Calu3 (cell line): ENCODE results near the gene KANSL1. TPM values are rescaled to one million over a fixed set of nuclear protein-coding genes. Genes with fewer than 3 reads are reported as not detected.

ENCODE experiments used
- BruUV-seq: library from RNA; stranded (reverse); fragments of 400-500 nt; replicated peaks from 2 replicates; lab custom pipeline; 2021; lab: Mats Ljungman, UMichigan
- CTCF ChIA-PET: fragments of 300-600 bp; sonication (Branson Sonifier 250); formaldehyde crosslinking; loops from one replicate; lab custom pipeline; 2022; ENCODE audit warnings: antibody characterized with exemption; lab: Charles Lee
- DNase-seq: peaks from one replicate; pipeline ENCODE4 v3.0.0; 2022
- H3K27ac Mint-ChIP-seq: one replicate; pipeline ENCODE4 v1.8.0; 2022; ENCODE audit warnings: mixed read lengths; ENCODE audit not compliant: unreplicated experiment
- H3K27me3 Mint-ChIP-seq: one replicate; pipeline ENCODE4 v1.8.0; 2022; ENCODE audit warnings: mixed read lengths; ENCODE audit not compliant: unreplicated experiment
- H3K36me3 Mint-ChIP-seq: one replicate; pipeline ENCODE4 v1.8.0; 2022; ENCODE audit warnings: mild to moderate bottlenecking, moderate library complexity, mixed read lengths; ENCODE audit not compliant: insufficient read depth, unreplicated experiment
- H3K4me1 Mint-ChIP-seq: one replicate; pipeline ENCODE4 v1.8.0; 2022; ENCODE audit warnings: mild to moderate bottlenecking, low read depth, mixed read lengths; ENCODE audit not compliant: unreplicated experiment
- H3K4me3 Mint-ChIP-seq: one replicate; pipeline ENCODE4 v1.8.0; 2022; ENCODE audit warnings: mild to moderate bottlenecking, low read depth, moderate library complexity, mixed read lengths; ENCODE audit not compliant: unreplicated experiment
- H3K9me3 Mint-ChIP-seq: one replicate; pipeline ENCODE4 v1.8.0; 2022; ENCODE audit warnings: low read depth, mixed read lengths; ENCODE audit not compliant: unreplicated experiment
- intact Hi-C: fragments of 100-400 bp; cut with micrococcal nuclease; formaldehyde crosslinking; loops from one replicate; pipeline ENCODE4 v1.10.0; 2022; ENCODE audit not compliant: unreplicated experiment
- total RNA-seq: library from RNA; stranded (reverse); gene quantifications from 2 replicates; pipeline ENCODE4 v1.2.3, GENCODE V29; 2022
- TF ChIP-seq, protein P1 (sequence below): fragments of 200-600 bp; IDR thresholded peaks from one replicate; pipeline ENCODE4 v1.8.0; 2022; ENCODE audit warnings: antibody characterized with exemption; ENCODE audit not compliant: unreplicated experiment

Gene KANSL1
- total RNA-seq, 1 experiment from 2014 or later = 190 TPM

GRCh38 chr17:46160169-46160568 lies 33.1 kb downstream of the KANSL1 start:
- Mint-ChIP-seq H3K27ac (peak overlapping the region; percentile 25), H3K4me1 (peaks cover 62% of the 10 kb centered on the region)
- CTCF ChIA-PET = interaction anchor here (0.6 to 3.9 kb wide), 9 partner anchors 9 to 1347 kb away, joined by 3 to 22 read pairs (median 4); partner anchors contain the start of gene KANSL1

DNA sequence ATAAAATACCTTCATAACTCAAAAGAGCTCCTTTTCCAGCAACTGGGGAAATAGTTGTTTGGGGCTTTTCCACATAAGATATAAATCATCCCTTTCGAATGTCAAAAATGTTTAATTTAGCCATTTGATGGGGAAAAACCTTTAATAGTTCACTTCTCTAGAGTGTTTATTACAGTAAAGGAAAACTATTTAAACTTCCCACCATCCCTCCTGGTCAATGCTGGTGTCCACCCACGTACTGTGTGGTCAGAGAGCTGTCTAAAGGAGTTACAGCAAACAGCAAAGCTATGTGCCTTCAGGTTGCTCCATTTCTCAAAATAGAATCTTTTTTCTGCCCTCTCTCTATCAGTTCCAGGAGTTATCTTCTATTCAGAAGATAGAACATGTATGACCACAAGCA lies 33.5 kb downstream of the KANSL1 start:
- Mint-ChIP-seq H3K4me1 (peaks cover 62% of the 10 kb centered on the region), H3K4me3 (no peak overlapping the region)

More at GRCh38 chr17:46160169-46160568, 33.1 kb downstream of the KANSL1 start:
- TF ChIP-seq, protein P1, sequence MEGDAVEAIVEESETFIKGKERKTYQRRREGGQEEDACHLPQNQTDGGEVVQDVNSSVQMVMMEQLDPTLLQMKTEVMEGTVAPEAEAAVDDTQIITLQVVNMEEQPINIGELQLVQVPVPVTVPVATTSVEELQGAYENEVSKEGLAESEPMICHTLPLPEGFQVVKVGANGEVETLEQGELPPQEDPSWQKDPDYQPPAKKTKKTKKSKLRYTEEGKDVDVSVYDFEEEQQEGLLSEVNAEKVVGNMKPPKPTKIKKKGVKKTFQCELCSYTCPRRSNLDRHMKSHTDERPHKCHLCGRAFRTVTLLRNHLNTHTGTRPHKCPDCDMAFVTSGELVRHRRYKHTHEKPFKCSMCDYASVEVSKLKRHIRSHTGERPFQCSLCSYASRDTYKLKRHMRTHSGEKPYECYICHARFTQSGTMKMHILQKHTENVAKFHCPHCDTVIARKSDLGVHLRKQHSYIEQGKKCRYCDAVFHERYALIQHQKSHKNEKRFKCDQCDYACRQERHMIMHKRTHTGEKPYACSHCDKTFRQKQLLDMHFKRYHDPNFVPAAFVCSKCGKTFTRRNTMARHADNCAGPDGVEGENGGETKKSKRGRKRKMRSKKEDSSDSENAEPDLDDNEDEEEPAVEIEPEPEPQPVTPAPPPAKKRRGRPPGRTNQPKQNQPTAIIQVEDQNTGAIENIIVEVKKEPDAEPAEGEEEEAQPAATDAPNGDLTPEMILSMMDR = no peak
- peaks cover 5% of the 10 kb centered on the region for H3K36me3 Mint-ChIP-seq
- DNase-seq = no peak
- no peak overlapping the region for H3K4me3 Mint-ChIP-seq
- no TSS peak for BruUV-seq
- intact Hi-C loops = loop anchor here (1.0 to 5.0 kb wide), 2 partner anchors 10 to 58 kb away; no protein-coding TSS in a partner anchor
- peaks cover 2% of the 10 kb centered on the region for H3K9me3 Mint-ChIP-seq
- H3K27me3 Mint-ChIP-seq = no peaks in the 10 kb centered on the region

GRCh38 chr17:46158323-46159296 lies 34.6 kb downstream of the KANSL1 start:
- Mint-ChIP-seq H3K27ac (no peak overlapping the region), H3K4me3 (no peak overlapping the region), H3K4me1 (peaks cover 62% of the 10 kb centered on the region), H3K27me3 (no peaks in the 10 kb centered on the region), H3K9me3 (peaks cover 2% of the 10 kb centered on the region), H3K36me3 (peaks cover 5% of the 10 kb centered on the region)
- CTCF ChIA-PET = interaction anchor here (0.5 to 3.9 kb wide), 8 partner anchors 8 to 713 kb away, joined by 3 to 22 read pairs (median 6); partner anchors contain the start of gene KANSL1
- BruUV-seq = no TSS peak
- TF ChIP-seq, protein P1 = no peak
- no peak for DNase-seq
- intact Hi-C loops = no loop called here

More for the DNA sequence above, 33.5 kb downstream of the KANSL1 start:
- CTCF ChIA-PET = interaction anchor here (0.6 to 3.9 kb wide), 8 partner anchors 10 to 1348 kb away, joined by 3 to 22 read pairs (median 4); partner anchors contain the start of gene KANSL1
- Mint-ChIP-seq H3K27ac (peak overlapping the region; percentile 25), H3K9me3 (peaks cover 2% of the 10 kb centered on the region), H3K27me3 (no peaks in the 10 kb centered on the region), H3K36me3 (peaks cover 5% of the 10 kb centered on the region)
- no TSS peak for BruUV-seq
- TF ChIP-seq, protein P1 = no peak
- intact Hi-C loops = loop anchor here (1.0 to 5.0 kb wide), 2 partner anchors 9 to 57 kb away; no protein-coding TSS in a partner anchor
- DNase-seq = no peak

GRCh38 chr17:46157443-46158062 lies 35.7 kb downstream of the KANSL1 start:
- Mint-ChIP-seq H3K4me1 (peaks cover 62% of the 10 kb centered on the region), H3K4me3 (no peak overlapping the region), H3K27me3 (no peaks in the 10 kb centered on the region), H3K27ac (no peak overlapping the region), H3K9me3 (no peaks in the 10 kb centered on the region), H3K36me3 (peaks cover 3% of the 10 kb centered on the region)
- intact Hi-C loops = no loop called here
- BruUV-seq = no TSS peak
- no peak for DNase-seq
- TF ChIP-seq, protein P1 = no peak
- CTCF ChIA-PET = interaction anchor here (0.7 to 3.9 kb wide), 5 partner anchors 13 to 113 kb away, joined by 3 to 22 read pairs (median 3); partner anchors contain the start of gene KANSL1
